Neural progenitor cell (in vitro differentiated cells): ENCODE results near the gene ZNF330. TPM values are rescaled to one million over a fixed set of nuclear protein-coding genes. Genes with fewer than 3 reads are reported as not detected.

Experiments used
- DNase-seq: peaks from one replicate; pipeline ENCODE4 v3.0.0-alpha.2; 2016; ENCODE audit warnings: low spot score
- H2AFZ ChIP-seq: fragments of 200-600 bp; sonication (generic); replicated peaks from 2 replicates; pipeline ENCODE4 v1.6.1; 2016; ENCODE audit warnings: antibody characterized with exemption
- H3F3A ChIP-seq: fragments of 200-600 bp; sonication (generic); 2 replicates; pipeline ENCODE4 v1.6.1; 2016; ENCODE audit warnings: antibody characterized with exemption, low read depth
- H3K27ac ChIP-seq: fragments of 200-600 bp; sonication (generic); 2 replicates; pipeline ENCODE4 v1.5.1; 2016; ENCODE audit warnings: mild to moderate bottlenecking
- H3K27me3 ChIP-seq: fragments of 200-600 bp; sonication (generic); 2 replicates; pipeline ENCODE4 v1.6.1; 2016; ENCODE audit warnings: mild to moderate bottlenecking, moderate library complexity
- H3K36me3 ChIP-seq: fragments of 200-600 bp; sonication (generic); 2 replicates; pipeline ENCODE4 v1.5.1; 2016
- H3K4me1 ChIP-seq: fragments of 200-600 bp; sonication (generic); 2 replicates; pipeline ENCODE4 v1.6.1; 2016; ENCODE audit warnings: mixed run types
- H3K4me2 ChIP-seq: fragments of 200-600 bp; sonication (generic); 2 replicates; pipeline ENCODE4 v1.6.1; 2016
- H3K4me3 ChIP-seq: fragments of 200-600 bp; sonication (generic); 2 replicates; pipeline ENCODE4 v1.5.1; 2016
- H3K79me2 ChIP-seq: fragments of 200-600 bp; sonication (generic); 2 replicates; pipeline ENCODE4 v1.6.1; 2016; ENCODE audit warnings: low read depth
- H3K9ac ChIP-seq: fragments of 200-600 bp; sonication (generic); 2 replicates; pipeline ENCODE4 v1.6.1; 2016
- H3K9me3 ChIP-seq: fragments of 200-600 bp; sonication (generic); 2 replicates; pipeline ENCODE4 v1.5.1; 2016; ENCODE audit warnings: low read depth
- H4K20me1 ChIP-seq: fragments of 200-600 bp; sonication (generic); 2 replicates; pipeline ENCODE4 v1.6.1; 2016; ENCODE audit warnings: low read depth
- H3K27ac Mint-ChIP-seq: 3 replicates; pipeline ENCODE4 v1.8.0; 2021; ENCODE audit warnings: mixed read lengths
- H3K27me3 Mint-ChIP-seq: 2 replicates; pipeline ENCODE4 v1.8.0; 2022; ENCODE audit warnings: low read depth, mild to moderate bottlenecking, inconsistent platforms, moderate library complexity, mixed read lengths; ENCODE audit not compliant: insufficient read depth
- H3K36me3 Mint-ChIP-seq: 3 replicates; pipeline ENCODE4 v1.8.0; 2021; ENCODE audit warnings: mixed read lengths
- H3K4me1 Mint-ChIP-seq: 3 replicates; pipeline ENCODE4 v1.8.0; 2021; ENCODE audit warnings: mixed read lengths
- H3K4me3 Mint-ChIP-seq: 3 replicates; pipeline ENCODE4 v1.8.0; 2021; ENCODE audit warnings: mild to moderate bottlenecking, moderate library complexity, mixed read lengths
- H3K9me3 Mint-ChIP-seq: 3 replicates; pipeline ENCODE4 v1.8.0; 2020; ENCODE audit warnings: mixed read lengths
- EZH2 ChIP-seq: fragments of 200-600 bp; sonication (generic); IDR thresholded peaks from 2 replicates; pipeline ENCODE4 v1.6.1; 2017; ENCODE audit warnings: antibody characterized with exemption, mild to moderate bottlenecking, moderate library complexity
- EZH2phosphoT487 ChIP-seq: fragments of 200-600 bp; sonication (generic); IDR thresholded peaks from 2 replicates; pipeline ENCODE4 v1.6.1; 2017; ENCODE audit warnings: antibody characterized with exemption
- total RNA-seq: library from RNA; depleted of rRNA; stranded (reverse); fragments of >200 nt; gene quantifications from 2 replicates; pipeline ENCODE4 v1.2.3, GENCODE V29; 2015; ENCODE audit warnings: low replicate concordance
- TF ChIP-seq, protein P1 (sequence below): fragments of 200-600 bp; sonication (generic); IDR thresholded peaks from 2 replicates; pipeline ENCODE4 v1.5.1; 2017; ENCODE audit warnings: antibody characterized with exemption, mild to moderate bottlenecking

The ZNF330 gene
- total RNA-seq, 1 donor from 2014 or later: 59.2 TPM

DNA sequence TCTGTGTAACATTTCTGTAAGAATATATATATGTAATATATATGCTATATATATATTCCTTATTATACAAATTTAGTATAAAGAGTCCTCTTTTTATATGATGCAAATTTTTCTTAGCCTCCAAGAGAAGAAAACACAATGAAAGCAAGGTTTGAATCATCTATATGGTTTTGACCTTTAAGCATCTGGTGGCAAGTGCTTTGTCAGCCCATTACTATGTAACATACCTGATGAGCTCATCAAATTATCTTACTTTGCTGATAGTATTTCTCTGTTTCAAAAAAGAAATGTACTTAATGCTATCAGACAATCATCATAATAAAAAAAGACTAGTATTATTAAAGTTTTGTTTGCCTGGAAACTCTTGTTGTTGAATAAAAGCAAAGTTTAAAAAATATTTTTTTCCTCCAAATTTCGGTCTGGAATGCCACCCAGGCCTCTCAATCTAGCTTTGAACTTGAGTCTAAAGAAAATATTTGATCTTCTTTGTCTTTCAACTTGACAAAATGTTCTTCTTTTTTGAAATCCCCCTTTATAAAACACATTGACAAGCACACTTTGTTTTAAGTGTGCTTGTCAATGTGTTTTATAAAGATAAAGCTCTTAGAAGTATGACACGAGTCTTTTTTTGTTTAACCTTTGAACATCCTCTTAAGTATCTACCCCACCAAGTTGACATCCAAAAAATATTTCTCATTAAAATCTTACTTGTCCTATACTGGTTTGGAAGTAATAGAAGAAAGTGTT is 26.2 kb downstream of the ZNF330 start:
- Mint-ChIP-seq H3K9me3 (no peaks in the 10 kb centered on the region), H3K4me1 (no peaks in the 10 kb centered on the region), H3K27me3 (no peaks in the 10 kb centered on the region), H3K27ac (no peak overlapping the region), H3K36me3 (no peaks in the 10 kb centered on the region), H3K4me3 (no peak overlapping the region)
- no peaks in the 10 kb centered on the region for H3F3A ChIP-seq
- no peak overlapping the region for H2AFZ ChIP-seq
- H3K9ac ChIP-seq: no peak overlapping the region
- H3K79me2 ChIP-seq: no peaks in the 10 kb centered on the region
- H3K4me2 ChIP-seq: no peak overlapping the region
- no peaks in the 10 kb centered on the region for H4K20me1 ChIP-seq
- H3K36me3 ChIP-seq: no peaks in the 10 kb centered on the region
- no peaks in the 10 kb centered on the region for H3K4me1 ChIP-seq
- no peak for DNase-seq
- no peak overlapping the region for H3K4me3 ChIP-seq
- no peaks in the 10 kb centered on the region for H3K27me3 ChIP-seq
- no peaks in the 10 kb centered on the region for H3K9me3 ChIP-seq
- H3K27ac ChIP-seq: no peak overlapping the region
- TF ChIP-seq EZH2 (no peak), EZH2phosphoT487 (no peak)

DNA sequence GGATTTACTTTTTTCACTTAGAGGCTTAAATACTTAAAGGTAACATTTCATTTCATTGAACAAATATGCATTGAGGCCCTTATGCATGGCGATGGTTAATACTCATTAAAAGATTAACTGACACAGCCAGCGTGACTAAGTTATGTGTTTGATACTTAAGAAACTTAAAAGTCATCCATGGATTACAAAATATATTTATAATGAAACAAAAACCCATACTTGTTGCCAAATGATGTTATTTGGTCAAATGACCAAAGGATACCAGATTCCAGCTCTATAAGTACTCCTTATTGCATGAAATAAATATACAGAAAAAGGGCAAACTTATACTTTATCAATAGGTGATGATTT is 26.7 kb downstream of the ZNF330 start:
- Mint-ChIP-seq H3K4me1 (no peaks in the 10 kb centered on the region), H3K27ac (no peak overlapping the region), H3K36me3 (no peaks in the 10 kb centered on the region)

DNA sequence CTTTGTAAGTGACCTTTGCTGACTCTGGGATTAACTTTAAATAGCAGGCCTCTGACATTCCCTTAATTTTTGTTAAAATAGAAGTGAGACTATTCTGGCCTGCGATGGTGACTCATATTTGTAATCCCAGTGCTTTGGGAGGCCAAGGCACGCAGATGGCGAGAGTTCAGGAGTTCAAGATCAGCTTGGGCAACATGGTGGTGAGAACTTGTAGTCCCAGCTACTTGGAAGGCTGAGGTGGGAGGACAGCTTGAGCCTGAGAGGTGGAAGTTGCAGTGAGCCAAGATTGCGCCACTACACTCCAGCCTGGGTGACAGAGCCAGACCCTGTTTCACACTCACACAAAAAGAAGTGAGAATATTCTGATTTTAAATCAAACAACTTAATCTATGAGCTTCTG is 27.3 kb downstream of the ZNF330 start:
- Histone ChIP-seq H3K4me2 (no peak overlapping the region), H3K4me1 (no peaks in the 10 kb centered on the region), H3K9ac (no peak overlapping the region), H3K79me2 (no peaks in the 10 kb centered on the region), H3K36me3 (no peaks in the 10 kb centered on the region), H3K4me3 (no peak overlapping the region), H4K20me1 (no peaks in the 10 kb centered on the region), H3K27ac (no peak overlapping the region), H3F3A (no peaks in the 10 kb centered on the region), H3K27me3 (no peaks in the 10 kb centered on the region), H3K9me3 (no peaks in the 10 kb centered on the region), H2AFZ (no peak overlapping the region)
- DNase-seq: no peak
- Mint-ChIP-seq H3K36me3 (no peaks in the 10 kb centered on the region), H3K27ac (no peak overlapping the region), H3K9me3 (no peaks in the 10 kb centered on the region), H3K4me3 (no peak overlapping the region), H3K27me3 (no peaks in the 10 kb centered on the region), H3K4me1 (no peaks in the 10 kb centered on the region)
- TF ChIP-seq EZH2phosphoT487: no peak
- TF ChIP-seq, protein P1, sequence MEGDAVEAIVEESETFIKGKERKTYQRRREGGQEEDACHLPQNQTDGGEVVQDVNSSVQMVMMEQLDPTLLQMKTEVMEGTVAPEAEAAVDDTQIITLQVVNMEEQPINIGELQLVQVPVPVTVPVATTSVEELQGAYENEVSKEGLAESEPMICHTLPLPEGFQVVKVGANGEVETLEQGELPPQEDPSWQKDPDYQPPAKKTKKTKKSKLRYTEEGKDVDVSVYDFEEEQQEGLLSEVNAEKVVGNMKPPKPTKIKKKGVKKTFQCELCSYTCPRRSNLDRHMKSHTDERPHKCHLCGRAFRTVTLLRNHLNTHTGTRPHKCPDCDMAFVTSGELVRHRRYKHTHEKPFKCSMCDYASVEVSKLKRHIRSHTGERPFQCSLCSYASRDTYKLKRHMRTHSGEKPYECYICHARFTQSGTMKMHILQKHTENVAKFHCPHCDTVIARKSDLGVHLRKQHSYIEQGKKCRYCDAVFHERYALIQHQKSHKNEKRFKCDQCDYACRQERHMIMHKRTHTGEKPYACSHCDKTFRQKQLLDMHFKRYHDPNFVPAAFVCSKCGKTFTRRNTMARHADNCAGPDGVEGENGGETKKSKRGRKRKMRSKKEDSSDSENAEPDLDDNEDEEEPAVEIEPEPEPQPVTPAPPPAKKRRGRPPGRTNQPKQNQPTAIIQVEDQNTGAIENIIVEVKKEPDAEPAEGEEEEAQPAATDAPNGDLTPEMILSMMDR: no peak

More for the DNA sequence above, 26.7 kb downstream of the ZNF330 start:
- no peaks in the 10 kb centered on the region for H3K9me3 Mint-ChIP-seq
- Histone ChIP-seq H3K9me3 (no peaks in the 10 kb centered on the region), H2AFZ (no peak overlapping the region), H4K20me1 (no peaks in the 10 kb centered on the region), H3K36me3 (no peaks in the 10 kb centered on the region), H3K9ac (no peak overlapping the region), H3K4me2 (no peak overlapping the region), H3F3A (no peaks in the 10 kb centered on the region), H3K79me2 (no peaks in the 10 kb centered on the region), H3K27ac (no peak overlapping the region), H3K4me3 (no peak overlapping the region), H3K27me3 (no peaks in the 10 kb centered on the region), H3K4me1 (no peaks in the 10 kb centered on the region)
- no peak overlapping the region for H3K4me3 Mint-ChIP-seq
- TF ChIP-seq, protein P1: no peak
- TF ChIP-seq EZH2phosphoT487 (no peak), EZH2 (no peak)
- no peaks in the 10 kb centered on the region for H3K27me3 Mint-ChIP-seq
- no peak for DNase-seq

DNA sequence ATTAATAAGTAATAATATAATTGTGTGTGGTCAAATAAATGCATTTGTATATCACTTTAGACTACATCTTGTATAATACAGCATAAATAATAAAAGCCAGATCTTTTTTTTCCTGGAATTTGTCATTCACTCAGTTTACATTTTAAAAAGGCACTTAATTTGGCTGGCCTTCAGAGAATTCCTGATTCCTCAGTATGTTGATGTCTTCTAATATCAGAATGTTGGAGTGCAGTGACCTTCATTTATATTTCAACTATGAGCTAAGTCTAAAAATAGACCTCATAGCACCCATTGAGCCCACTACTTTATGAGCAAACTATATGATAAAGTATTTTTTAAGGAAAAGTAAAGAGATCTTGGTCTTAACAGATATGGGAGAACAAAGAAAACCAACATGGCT is 27.8 kb downstream of the ZNF330 start:
- Mint-ChIP-seq H3K36me3 (no peaks in the 10 kb centered on the region), H3K27me3 (no peaks in the 10 kb centered on the region), H3K4me1 (no peaks in the 10 kb centered on the region), H3K9me3 (no peaks in the 10 kb centered on the region), H3K27ac (no peak overlapping the region), H3K4me3 (no peak overlapping the region)
- Histone ChIP-seq H3K27me3 (no peaks in the 10 kb centered on the region), H3K4me2 (no peak overlapping the region), H3K79me2 (no peaks in the 10 kb centered on the region), H4K20me1 (no peaks in the 10 kb centered on the region), H3K27ac (no peak overlapping the region), H3K4me3 (no peak overlapping the region), H3K4me1 (no peaks in the 10 kb centered on the region), H3K36me3 (no peaks in the 10 kb centered on the region), H3F3A (no peaks in the 10 kb centered on the region), H3K9me3 (no peaks in the 10 kb centered on the region), H2AFZ (no peak overlapping the region), H3K9ac (no peak overlapping the region)
- no peak for DNase-seq
- no peak for TF ChIP-seq EZH2
- TF ChIP-seq, protein P1: no peak
- no peak for TF ChIP-seq EZH2phosphoT487
